HepG2 (cell line): Measurements from ENCODE around the gene RELL2. TPM values are rescaled to one million over a fixed set of nuclear protein-coding genes. Genes with fewer than 3 reads are reported as not detected.

Experiments used
- JUND ChIP-seq: sonication (generic); formaldehyde crosslinking; IDR thresholded peaks from 2 replicates; pipeline ENCODE4 v1.8.0; 2022; ENCODE audit warnings: mild to moderate bottlenecking, missing genetic modification reagents
- MAFG ChIP-seq: sonication (generic); formaldehyde crosslinking; IDR thresholded peaks from 2 replicates; pipeline ENCODE4 v1.5.1; 2020; ENCODE audit warnings: mild to moderate bottlenecking, missing genetic modification reagents
- MAZ ChIP-seq, 2 experiments: sonication (generic) in 1 of 2; formaldehyde crosslinking in 1 of 2; IDR thresholded peaks; 2 replicates each; pipeline versions ENCODE4 v1.5.0 to v1.6.1; 2012 to 2020; ENCODE audit warnings: low read depth in 2 of 2, mild to moderate bottlenecking in 2 of 2, borderline replicate concordance in 1 of 2, improper control_type of control experiment in 1 of 2, low read length in 1 of 2, missing genetic modification reagents in 1 of 2, moderate library complexity in 1 of 2
- RAD21 ChIP-seq: fragments of 450-650 bp; formaldehyde crosslinking; IDR thresholded peaks from 2 replicates; pipeline ENCODE4 v1.5.0; 2020; ENCODE audit warnings: mild to moderate bottlenecking
- RARA ChIP-seq: IDR thresholded peaks from 2 replicates; pipeline ENCODE4 v1.6.1; 2016; ENCODE audit warnings: missing genetic modification reagents, missing compliant biosample characterization
- RXRA ChIP-seq: sonication (generic); formaldehyde crosslinking; IDR thresholded peaks from 2 replicates; pipeline ENCODE4 v1.5.1; 2020; ENCODE audit warnings: missing genetic modification reagents
- SALL1 ChIP-seq: sonication (generic); formaldehyde crosslinking; IDR thresholded peaks from 2 replicates; pipeline ENCODE4 v1.8.0; 2022; ENCODE audit warnings: mild to moderate bottlenecking, missing genetic modification reagents
- SMC3 ChIP-seq: IDR thresholded peaks from 2 replicates; pipeline ENCODE4 v1.6.1; 2011; ENCODE audit warnings: low read length, improper control_type of control experiment
- SOX13 ChIP-seq, 3 experiments: fragments of 450-650 bp in 1 of 3; sonication (generic) in 1 of 3; formaldehyde crosslinking in 1 of 3; IDR thresholded peaks in 2 of 3; conservative IDR thresholded peaks in 1 of 3; 2 replicates each; pipeline versions ENCODE4 v1.5.0 to v1.6.1; 2016 to 2020; ENCODE audit warnings: antibody characterized with exemption in 1 of 3, mild to moderate bottlenecking in 1 of 3, missing compliant biosample characterization in 1 of 3, missing genetic modification reagents in 1 of 3, moderate library complexity in 1 of 3
- ZFY ChIP-seq: sonication (generic); formaldehyde crosslinking; IDR thresholded peaks from 2 replicates; pipeline ENCODE4 v1.4.0; 2020; ENCODE audit warnings: missing genetic modification reagents
- ZKSCAN1 ChIP-seq: fragments of 150-350 bp; IDR thresholded peaks from 2 replicates; pipeline ENCODE4 v1.6.1; 2014; ENCODE audit warnings: low read length
- ZNF143 ChIP-seq: sonication (generic); formaldehyde crosslinking; IDR thresholded peaks from 2 replicates; pipeline ENCODE4 v1.4.0; 2020; ENCODE audit warnings: missing genetic modification reagents
- ZNF264 ChIP-seq: sonication (generic); formaldehyde crosslinking; IDR thresholded peaks from 2 replicates; pipeline ENCODE4 v1.4.0; 2020; ENCODE audit warnings: missing genetic modification reagents
- polyA plus RNA-seq, 8 experiments: library from polyadenylated mRNA; depleted of rRNA in 3 of 8; stranded (reverse) in 7 of 8; unstranded in 1 of 8; fragments of >200 nt; fragmentation: Illumina TruSeq in 4 of 8; extraction: Trizol in 4 of 8; gene quantifications; 2 replicates each; pipeline versions ENCODE4 v1.2.1 to v1.2.3, GENCODE V29; 2011 to 2016; ENCODE audit warnings: low read depth in 4 of 8, missing spikeins in 1 of 8, mixed read lengths in 1 of 8; ENCODE audit not compliant: insufficient read depth in 1 of 8
- total RNA-seq, 5 experiments: library from RNA; depleted of rRNA; stranded (reverse); fragments of >200 nt; fragmentation: Illumina TruSeq; extraction: Trizol; gene quantifications; 2 replicates each; pipeline ENCODE4 v1.2.3, GENCODE V29; 2016; ENCODE audit warnings: low read depth in 1 of 5
- TF ChIP-seq, protein P1 (sequence below): sonication (generic); formaldehyde crosslinking; IDR thresholded peaks from 2 replicates; pipeline ENCODE4 v1.5.1; 2020; ENCODE audit warnings: mild to moderate bottlenecking, moderate library complexity, missing genetic modification reagents
- TF ChIP-seq, protein P2 (sequence below): sonication (generic); formaldehyde crosslinking; IDR thresholded peaks from 2 replicates; pipeline ENCODE4 v1.4.0; 2020; ENCODE audit warnings: missing genetic modification reagents
- TF ChIP-seq, protein P3 (sequence below): fragments of 450-650 bp; IDR thresholded peaks from 2 replicates; pipeline ENCODE4 v1.6.1; 2017; ENCODE audit warnings: mild to moderate bottlenecking
- TF ChIP-seq, protein P4 (sequence below): IDR thresholded peaks from 2 replicates; pipeline ENCODE4 v1.6.1; 2016; ENCODE audit warnings: mild to moderate bottlenecking

Gene RELL2
- total and polyA plus RNA-seq, 2 of the 13 experiments (the other 11 are each of a cell fraction or from before 2014, with no cell fraction given) = 6.4 to 8.3 TPM

DNA sequence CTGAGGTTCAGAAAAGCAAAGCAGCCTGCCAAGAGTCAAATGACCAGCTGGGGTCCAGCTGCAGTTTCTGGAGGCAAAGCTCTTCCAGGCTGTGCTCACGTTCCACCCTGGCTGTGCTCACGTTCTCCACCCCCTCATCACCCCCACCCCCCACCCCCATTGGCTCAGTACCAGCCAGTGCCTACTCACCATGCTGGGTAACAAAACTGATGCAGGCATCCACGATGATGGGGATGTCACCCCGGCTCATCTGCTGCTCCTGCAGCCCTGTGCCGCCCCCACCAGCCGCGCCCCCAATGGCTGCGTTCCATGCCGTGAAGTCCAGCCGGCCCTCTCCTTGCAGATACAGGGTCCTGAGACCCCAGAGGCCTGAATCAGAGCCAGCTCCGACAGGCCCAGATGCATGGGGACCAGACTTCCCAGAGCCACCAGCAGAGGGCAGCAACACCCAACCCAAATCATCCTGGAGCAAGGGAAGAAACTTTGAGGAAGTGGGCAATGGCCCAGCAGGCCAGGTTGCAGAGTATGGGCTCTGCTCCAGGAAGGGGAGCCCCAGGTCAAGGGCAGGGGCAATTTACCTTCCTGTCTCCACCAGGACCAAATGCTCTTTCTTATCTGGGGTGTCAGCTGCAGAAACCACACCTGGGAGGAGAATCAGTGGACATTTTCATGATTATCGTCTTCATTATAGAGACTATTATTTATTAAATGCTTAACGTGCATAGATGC is 28.1 kb downstream of the RELL2 start (continued):
- TF ChIP-seq, protein P1, sequence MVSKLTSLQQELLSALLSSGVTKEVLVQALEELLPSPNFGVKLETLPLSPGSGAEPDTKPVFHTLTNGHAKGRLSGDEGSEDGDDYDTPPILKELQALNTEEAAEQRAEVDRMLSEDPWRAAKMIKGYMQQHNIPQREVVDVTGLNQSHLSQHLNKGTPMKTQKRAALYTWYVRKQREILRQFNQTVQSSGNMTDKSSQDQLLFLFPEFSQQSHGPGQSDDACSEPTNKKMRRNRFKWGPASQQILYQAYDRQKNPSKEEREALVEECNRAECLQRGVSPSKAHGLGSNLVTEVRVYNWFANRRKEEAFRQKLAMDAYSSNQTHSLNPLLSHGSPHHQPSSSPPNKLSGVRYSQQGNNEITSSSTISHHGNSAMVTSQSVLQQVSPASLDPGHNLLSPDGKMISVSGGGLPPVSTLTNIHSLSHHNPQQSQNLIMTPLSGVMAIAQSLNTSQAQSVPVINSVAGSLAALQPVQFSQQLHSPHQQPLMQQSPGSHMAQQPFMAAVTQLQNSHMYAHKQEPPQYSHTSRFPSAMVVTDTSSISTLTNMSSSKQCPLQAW (CRISPR knock-in tag) = 0 out of 2 replicates have a peak, but pooled peaks have one; percentile 30
- TF ChIP-seq RARA (CRISPR knock-in tag) (0 out of 2 replicates have a peak, but pooled peaks have one; percentile 42), SOX13 (IDR thresholded peaks at IDR 0.05) (no peak), SOX13 (CRISPR knock-in tag; conservative IDR thresholded peaks at IDR 0.05 in 1 of 2, IDR thresholded peaks at IDR 0.05 in 1 of 2) (no peak), SMC3 (peak; percentile 66), JUND (CRISPR knock-in tag) (no peak), MAFG (CRISPR knock-in tag) (no peak), MAZ (IDR thresholded peaks at IDR 0.05; ENCODE audit: borderline replicate concordance, low read depth, low read length) (no peak), MAZ (CRISPR knock-in tag; IDR thresholded peaks at IDR 0.05; ENCODE audit: low read depth) (no peak), ZFY (CRISPR knock-in tag) (0 out of 2 replicates have a peak, but pooled peaks have one; percentile 22), ZNF143 (CRISPR knock-in tag) (no peak), RXRA (CRISPR knock-in tag) (peak; percentile 32; the same call in 1 of the 2 replicates), RAD21 (peak; percentile 68), SALL1 (peak; percentile 33; the same call in 1 of the 2 replicates), ZNF264 (CRISPR knock-in tag) (no peak), ZKSCAN1 (no peak)
- TF ChIP-seq, protein P2, sequence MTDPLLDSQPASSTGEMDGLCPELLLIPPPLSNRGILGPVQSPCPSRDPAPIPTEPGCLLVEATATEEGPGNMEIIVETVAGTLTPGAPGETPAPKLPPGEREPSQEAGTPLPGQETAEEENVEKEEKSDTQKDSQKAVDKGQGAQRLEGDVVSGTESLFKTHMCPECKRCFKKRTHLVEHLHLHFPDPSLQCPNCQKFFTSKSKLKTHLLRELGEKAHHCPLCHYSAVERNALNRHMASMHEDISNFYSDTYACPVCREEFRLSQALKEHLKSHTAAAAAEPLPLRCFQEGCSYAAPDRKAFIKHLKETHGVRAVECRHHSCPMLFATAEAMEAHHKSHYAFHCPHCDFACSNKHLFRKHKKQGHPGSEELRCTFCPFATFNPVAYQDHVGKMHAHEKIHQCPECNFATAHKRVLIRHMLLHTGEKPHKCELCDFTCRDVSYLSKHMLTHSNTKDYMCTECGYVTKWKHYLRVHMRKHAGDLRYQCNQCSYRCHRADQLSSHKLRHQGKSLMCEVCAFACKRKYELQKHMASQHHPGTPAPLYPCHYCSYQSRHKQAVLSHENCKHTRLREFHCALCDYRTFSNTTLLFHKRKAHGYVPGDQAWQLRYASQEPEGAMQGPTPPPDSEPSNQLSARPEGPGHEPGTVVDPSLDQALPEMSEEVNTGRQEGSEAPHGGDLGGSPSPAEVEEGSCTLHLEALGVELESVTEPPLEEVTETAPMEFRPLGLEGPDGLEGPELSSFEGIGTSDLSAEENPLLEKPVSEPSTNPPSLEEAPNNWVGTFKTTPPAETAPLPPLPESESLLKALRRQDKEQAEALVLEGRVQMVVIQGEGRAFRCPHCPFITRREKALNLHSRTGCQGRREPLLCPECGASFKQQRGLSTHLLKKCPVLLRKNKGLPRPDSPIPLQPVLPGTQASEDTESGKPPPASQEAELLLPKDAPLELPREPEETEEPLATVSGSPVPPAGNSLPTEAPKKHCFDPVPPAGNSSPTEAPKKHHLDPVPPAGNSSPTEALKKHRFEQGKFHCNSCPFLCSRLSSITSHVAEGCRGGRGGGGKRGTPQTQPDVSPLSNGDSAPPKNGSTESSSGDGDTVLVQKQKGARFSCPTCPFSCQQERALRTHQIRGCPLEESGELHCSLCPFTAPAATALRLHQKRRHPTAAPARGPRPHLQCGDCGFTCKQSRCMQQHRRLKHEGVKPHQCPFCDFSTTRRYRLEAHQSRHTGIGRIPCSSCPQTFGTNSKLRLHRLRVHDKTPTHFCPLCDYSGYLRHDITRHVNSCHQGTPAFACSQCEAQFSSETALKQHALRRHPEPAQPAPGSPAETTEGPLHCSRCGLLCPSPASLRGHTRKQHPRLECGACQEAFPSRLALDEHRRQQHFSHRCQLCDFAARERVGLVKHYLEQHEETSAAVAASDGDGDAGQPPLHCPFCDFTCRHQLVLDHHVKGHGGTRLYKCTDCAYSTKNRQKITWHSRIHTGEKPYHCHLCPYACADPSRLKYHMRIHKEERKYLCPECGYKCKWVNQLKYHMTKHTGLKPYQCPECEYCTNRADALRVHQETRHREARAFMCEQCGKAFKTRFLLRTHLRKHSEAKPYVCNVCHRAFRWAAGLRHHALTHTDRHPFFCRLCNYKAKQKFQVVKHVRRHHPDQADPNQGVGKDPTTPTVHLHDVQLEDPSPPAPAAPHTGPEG = no peak
- TF ChIP-seq, protein P3, sequence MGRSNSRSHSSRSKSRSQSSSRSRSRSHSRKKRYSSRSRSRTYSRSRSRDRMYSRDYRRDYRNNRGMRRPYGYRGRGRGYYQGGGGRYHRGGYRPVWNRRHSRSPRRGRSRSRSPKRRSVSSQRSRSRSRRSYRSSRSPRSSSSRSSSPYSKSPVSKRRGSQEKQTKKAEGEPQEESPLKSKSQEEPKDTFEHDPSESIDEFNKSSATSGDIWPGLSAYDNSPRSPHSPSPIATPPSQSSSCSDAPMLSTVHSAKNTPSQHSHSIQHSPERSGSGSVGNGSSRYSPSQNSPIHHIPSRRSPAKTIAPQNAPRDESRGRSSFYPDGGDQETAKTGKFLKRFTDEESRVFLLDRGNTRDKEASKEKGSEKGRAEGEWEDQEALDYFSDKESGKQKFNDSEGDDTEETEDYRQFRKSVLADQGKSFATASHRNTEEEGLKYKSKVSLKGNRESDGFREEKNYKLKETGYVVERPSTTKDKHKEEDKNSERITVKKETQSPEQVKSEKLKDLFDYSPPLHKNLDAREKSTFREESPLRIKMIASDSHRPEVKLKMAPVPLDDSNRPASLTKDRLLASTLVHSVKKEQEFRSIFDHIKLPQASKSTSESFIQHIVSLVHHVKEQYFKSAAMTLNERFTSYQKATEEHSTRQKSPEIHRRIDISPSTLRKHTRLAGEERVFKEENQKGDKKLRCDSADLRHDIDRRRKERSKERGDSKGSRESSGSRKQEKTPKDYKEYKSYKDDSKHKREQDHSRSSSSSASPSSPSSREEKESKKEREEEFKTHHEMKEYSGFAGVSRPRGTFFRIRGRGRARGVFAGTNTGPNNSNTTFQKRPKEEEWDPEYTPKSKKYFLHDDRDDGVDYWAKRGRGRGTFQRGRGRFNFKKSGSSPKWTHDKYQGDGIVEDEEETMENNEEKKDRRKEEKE = no peak
- TF ChIP-seq, protein P4, sequence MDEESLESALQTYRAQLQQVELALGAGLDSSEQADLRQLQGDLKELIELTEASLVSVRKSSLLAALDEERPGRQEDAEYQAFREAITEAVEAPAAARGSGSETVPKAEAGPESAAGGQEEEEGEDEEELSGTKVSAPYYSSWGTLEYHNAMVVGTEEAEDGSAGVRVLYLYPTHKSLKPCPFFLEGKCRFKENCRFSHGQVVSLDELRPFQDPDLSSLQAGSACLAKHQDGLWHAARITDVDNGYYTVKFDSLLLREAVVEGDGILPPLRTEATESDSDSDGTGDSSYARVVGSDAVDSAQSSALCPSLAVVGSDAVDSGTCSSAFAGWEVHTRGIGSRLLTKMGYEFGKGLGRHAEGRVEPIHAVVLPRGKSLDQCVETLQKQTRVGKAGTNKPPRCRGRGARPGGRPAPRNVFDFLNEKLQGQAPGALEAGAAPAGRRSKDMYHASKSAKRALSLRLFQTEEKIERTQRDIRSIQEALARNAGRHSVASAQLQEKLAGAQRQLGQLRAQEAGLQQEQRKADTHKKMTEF (CRISPR knock-in tag) = no peak
